H9 (cell line): ENCODE data around the gene ECHDC3. TPM values are rescaled to one million over a fixed set of nuclear protein-coding genes. Genes with fewer than 3 reads are reported as not detected.

Experiments
- DNase-seq: peaks from one replicate; pipeline ENCODE4 v3.0.0-alpha.2; 2017
- H2AFZ ChIP-seq: one replicate; pipeline ENCODE4 v1.6.1; 2013; ENCODE audit warnings: mild to moderate bottlenecking, low read length, control low read depth, moderate library complexity
- H2AK5ac ChIP-seq: 2 replicates; pipeline ENCODE4 v1.6.1; 2013; ENCODE audit warnings: low read length, control low read depth, mixed read lengths; ENCODE audit not compliant: insufficient read length
- H2BK120ac ChIP-seq: one replicate; pipeline ENCODE4 v1.6.1; 2013; ENCODE audit warnings: low read depth, mild to moderate bottlenecking, low read length, control low read depth, inconsistent platforms; ENCODE audit not compliant: poor library complexity, severe bottlenecking
- H2BK12ac ChIP-seq: 2 replicates; pipeline ENCODE4 v1.6.1; 2013; ENCODE audit warnings: low read length, control low read depth, mixed read lengths, low read depth; ENCODE audit not compliant: insufficient read length
- H2BK15ac ChIP-seq: 2 replicates; pipeline ENCODE4 v1.6.1; 2013; ENCODE audit warnings: low read depth, low read length, control low read depth
- H2BK20ac ChIP-seq: one replicate; pipeline ENCODE4 v1.6.1; 2013; ENCODE audit warnings: low read depth, mild to moderate bottlenecking, low read length, control low read depth, inconsistent platforms; ENCODE audit not compliant: poor library complexity, severe bottlenecking
- H2BK5ac ChIP-seq: 2 replicates; pipeline ENCODE4 v1.6.1; 2013; ENCODE audit warnings: low read length, control low read depth, mixed read lengths; ENCODE audit not compliant: insufficient read length
- H3K14ac ChIP-seq: 2 replicates; pipeline ENCODE4 v1.6.1; 2013; ENCODE audit warnings: low read length, control low read depth; ENCODE audit not compliant: insufficient read depth
- H3K18ac ChIP-seq: 2 replicates; pipeline ENCODE4 v1.6.1; 2013; ENCODE audit warnings: low read depth, mild to moderate bottlenecking, mixed read lengths, low read length, control low read depth; ENCODE audit not compliant: insufficient read length
- H3K23ac ChIP-seq: 2 replicates; pipeline ENCODE4 v1.6.1; 2013; ENCODE audit warnings: low read length, control low read depth, mixed read lengths, low read depth; ENCODE audit not compliant: insufficient read length
- H3K23me2 ChIP-seq: 2 replicates; pipeline ENCODE4 v1.6.1; 2013; ENCODE audit warnings: low read depth, mild to moderate bottlenecking, mixed read lengths, low read length, control low read depth; ENCODE audit not compliant: insufficient read length, poor library complexity, severe bottlenecking
- H3K27ac ChIP-seq: 2 replicates; pipeline ENCODE4 v1.5.1; 2013; ENCODE audit warnings: low read length, control low read depth, mixed read lengths, low read depth; ENCODE audit not compliant: insufficient read length
- H3K27me3 ChIP-seq: 2 replicates; pipeline ENCODE4 v1.6.1; 2013; ENCODE audit warnings: low read length, control low read depth, inconsistent platforms; ENCODE audit not compliant: insufficient read depth
- H3K4ac ChIP-seq: 2 replicates; pipeline ENCODE4 v1.6.1; 2013; ENCODE audit warnings: low read depth, mild to moderate bottlenecking, control low read depth, inconsistent platforms, low read length, moderate library complexity
- H3K4me1 ChIP-seq: 2 replicates; pipeline ENCODE4 v1.6.1; 2013; ENCODE audit warnings: low read length, control low read depth, inconsistent platforms; ENCODE audit not compliant: insufficient read depth
- H3K4me2 ChIP-seq: 2 replicates; pipeline ENCODE4 v1.6.1; 2013; ENCODE audit warnings: low read length, control low read depth, mixed read lengths; ENCODE audit not compliant: insufficient read length, insufficient read depth
- H3K56ac ChIP-seq: 2 replicates; pipeline ENCODE4 v1.6.1; 2013; ENCODE audit warnings: low read depth, mild to moderate bottlenecking, mixed read lengths, low read length, control low read depth; ENCODE audit not compliant: insufficient read length
- H3K79me1 ChIP-seq: 2 replicates; pipeline ENCODE4 v1.6.1; 2013; ENCODE audit warnings: low read depth, mild to moderate bottlenecking, moderate library complexity, low read length, control low read depth, inconsistent platforms; ENCODE audit not compliant: insufficient read depth, poor library complexity, severe bottlenecking
- H3K79me2 ChIP-seq: 2 replicates; pipeline ENCODE4 v1.6.1; 2013; ENCODE audit warnings: low read length, control low read depth, inconsistent platforms; ENCODE audit not compliant: insufficient read depth
- H3K9ac ChIP-seq: 2 replicates; pipeline ENCODE4 v1.6.1; 2013; ENCODE audit warnings: low read length, control low read depth, mixed read lengths; ENCODE audit not compliant: insufficient read length; ENCODE audit errors: extremely low read depth
- H3K9me3 ChIP-seq: one replicate; pipeline ENCODE4 v1.6.1; 2013; ENCODE audit warnings: low read depth, low read length, inconsistent platforms; ENCODE audit not compliant: control insufficient read depth
- H3T11ph ChIP-seq: one replicate; pipeline ENCODE4 v1.6.1; 2013; ENCODE audit warnings: mild to moderate bottlenecking, low read length, control low read depth, inconsistent platforms
- H4K20me1 ChIP-seq: one replicate; pipeline ENCODE4 v1.6.1; 2013; ENCODE audit not compliant: control insufficient read depth, insufficient read length, insufficient read depth
- H4K5ac ChIP-seq: 2 replicates; pipeline ENCODE4 v1.6.1; 2013; ENCODE audit warnings: low read depth, mild to moderate bottlenecking, mixed read lengths, low read length, control low read depth; ENCODE audit not compliant: insufficient read length
- H4K8ac ChIP-seq: replicated peaks from 2 replicates; pipeline ENCODE4 v1.6.1; 2013; ENCODE audit warnings: low read length, control low read depth, mixed read lengths, low read depth; ENCODE audit not compliant: insufficient read length
- H4K91ac ChIP-seq: 2 replicates; pipeline ENCODE4 v1.6.1; 2013; ENCODE audit warnings: low read depth, mild to moderate bottlenecking, moderate library complexity, mixed read lengths, low read length, control low read depth; ENCODE audit not compliant: insufficient read length
- H3K27ac Mint-ChIP-seq, 3 experiments: 2 replicates in 2 of 3; 3 replicates in 1 of 3; pipeline ENCODE4 v1.8.0; 2020 to 2021; ENCODE audit warnings: mixed read lengths in 3 of 3, mild to moderate bottlenecking in 1 of 3, moderate library complexity in 1 of 3
- H3K27me3 Mint-ChIP-seq: 2 replicates; pipeline ENCODE4 v1.8.0; 2021; ENCODE audit warnings: low read depth, mild to moderate bottlenecking, moderate library complexity, mixed read lengths
- H3K36me3 Mint-ChIP-seq, 3 experiments: 2 replicates in 2 of 3; 3 replicates in 1 of 3; pipeline ENCODE4 v1.8.0; 2020 to 2021; ENCODE audit warnings: low read depth in 3 of 3, mixed read lengths in 3 of 3; ENCODE audit not compliant: insufficient read depth in 1 of 3
- H3K4me1 Mint-ChIP-seq, 2 experiments: 2 replicates each; pipeline ENCODE4 v1.8.0; 2020; ENCODE audit warnings: mixed read lengths in 2 of 2
- H3K4me3 Mint-ChIP-seq, 2 experiments: 2 replicates in 1 of 2; 3 replicates in 1 of 2; pipeline ENCODE4 v1.8.0; 2020 to 2021; ENCODE audit warnings: mild to moderate bottlenecking in 2 of 2, mixed read lengths in 2 of 2, moderate library complexity in 1 of 2
- H3K9me3 Mint-ChIP-seq, 2 experiments: 2 replicates in 1 of 2; 3 replicates in 1 of 2; pipeline ENCODE4 v1.8.0; 2020; ENCODE audit warnings: mild to moderate bottlenecking in 2 of 2, mixed read lengths in 2 of 2, moderate library complexity in 1 of 2
- CTCF ChIP-seq: fragments of 200-600 bp; sonication (generic); conservative IDR thresholded peaks from 3 replicates; pipeline ENCODE4 v1.8.0; 2021; ENCODE audit warnings: antibody characterized with exemption, mild to moderate bottlenecking
- WGBS: extraction: QIAGEN DNeasy Blood & Tissue Kit; methylation state at CpG from one replicate; pipeline ENCODE4 v1.1.7; 2013; ENCODE audit warnings: missing lambda C conversion rate, low lambda C conversion rate, mixed read lengths; ENCODE audit not compliant: insufficient read length; ENCODE audit errors: extremely low coverage; 5-methylcytosine and 5-hydroxymethylcytosine counted together
- total RNA-seq: library from RNA; stranded (reverse); gene quantifications from 2 replicates; pipeline ENCODE4 v1.2.1, GENCODE V29; 2021

Gene ECHDC3
- total RNA-seq, 1 experiment from 2014 or later = 9.3 TPM

DNA sequence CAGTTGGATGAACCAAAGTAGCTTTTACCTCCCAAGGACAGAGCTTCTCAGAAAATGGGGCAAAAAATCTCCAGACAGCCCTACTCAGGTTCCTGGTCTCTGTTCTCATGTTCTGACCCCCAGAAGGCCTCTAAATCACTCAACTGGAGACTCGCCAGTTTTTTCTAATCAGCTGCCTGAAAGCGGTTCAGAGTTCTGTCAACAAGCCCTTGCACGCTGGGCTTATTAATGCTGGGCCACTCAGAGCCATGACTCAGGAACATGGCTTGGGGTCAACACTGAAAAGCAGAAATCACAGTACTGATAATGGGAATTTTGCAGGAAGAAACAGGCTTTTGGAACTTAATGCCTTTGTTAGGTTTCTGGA lies 15.3 kb downstream of the ECHDC3 start:
- H4K8ac ChIP-seq = no peak overlapping the region
- no peak for TF ChIP-seq CTCF
- no peaks in the 10 kb centered on the region for H4K20me1 ChIP-seq
- no peak overlapping the region for H3K4me3 Mint-ChIP-seq
- no peak overlapping the region for H3K4me2 ChIP-seq
- H3K36me3 Mint-ChIP-seq = peaks cover 1 to 6% (median 1%) of the 10 kb centered on the region in 3 experiments; a peak in 1 of 7 replicates
- no peak for DNase-seq
- H3K4me1 ChIP-seq = no peaks in the 10 kb centered on the region
- H3K4me1 Mint-ChIP-seq = peaks cover 5 to 6% of the 10 kb centered on the region in 2 experiments; a peak in 3 of 4 replicates
- WGBS = no CpG with 5 or more reads among the region's 3 CpGs
- no peak overlapping the region for H2AFZ ChIP-seq
- no peak overlapping the region for H2BK20ac ChIP-seq
- peak overlapping the region in 2 of 3 experiments; percentile 58 to 93; a peak in 2 of 7 replicates for H3K27ac Mint-ChIP-seq
- H3K9ac ChIP-seq = no peak overlapping the region
- H3K27me3 Mint-ChIP-seq = no peaks in the 10 kb centered on the region
- H2BK15ac ChIP-seq = no peak overlapping the region
- no peaks in the 10 kb centered on the region for H3K9me3 ChIP-seq
- no peak overlapping the region for H2AK5ac ChIP-seq
- no peaks in the 10 kb centered on the region for H3K23me2 ChIP-seq
- no peak overlapping the region for H3K27ac ChIP-seq
- H3T11ph ChIP-seq = no peak overlapping the region
- H2BK5ac ChIP-seq = no peak overlapping the region
- no peak overlapping the region for H4K5ac ChIP-seq
- H3K4ac ChIP-seq = no peak overlapping the region
- no peaks in the 10 kb centered on the region for H3K27me3 ChIP-seq
- no peaks in the 10 kb centered on the region for H3K79me2 ChIP-seq
- no peak overlapping the region for H3K23ac ChIP-seq
- H2BK12ac ChIP-seq = no peak overlapping the region
- no peak overlapping the region for H3K14ac ChIP-seq
- no peak overlapping the region for H3K56ac ChIP-seq
- no peaks in the 10 kb centered on the region for H3K79me1 ChIP-seq
- H4K91ac ChIP-seq = no peak overlapping the region
- H2BK120ac ChIP-seq = no peak overlapping the region
- H3K9me3 Mint-ChIP-seq = no peaks in the 10 kb centered on the region
- H3K18ac ChIP-seq = no peak overlapping the region
